Osteocyte (in vitro differentiated cells): ENCODE data around the gene IGFBP1. TPM values are rescaled to one million over a fixed set of nuclear protein-coding genes. Genes with fewer than 3 reads are reported as not detected.

ENCODE experiments used
- DNase-seq: peaks from one replicate; pipeline ENCODE4 v3.0.0; 2021; ENCODE audit warnings: mixed read lengths; ENCODE audit not compliant: unreplicated experiment; ENCODE audit errors: extremely low spot score
- H3K27ac Mint-ChIP-seq: one replicate; pipeline ENCODE4 v1.8.0; 2021; ENCODE audit warnings: mild to moderate bottlenecking, mixed read lengths; ENCODE audit not compliant: unreplicated experiment
- H3K27me3 Mint-ChIP-seq: one replicate; pipeline ENCODE4 v1.8.0; 2021; ENCODE audit warnings: mixed read lengths; ENCODE audit not compliant: unreplicated experiment
- H3K36me3 Mint-ChIP-seq: one replicate; pipeline ENCODE4 v1.8.0; 2021; ENCODE audit warnings: mixed read lengths; ENCODE audit not compliant: unreplicated experiment
- H3K4me1 Mint-ChIP-seq: one replicate; pipeline ENCODE4 v1.8.0; 2021; ENCODE audit warnings: mixed read lengths; ENCODE audit not compliant: unreplicated experiment
- H3K4me3 Mint-ChIP-seq: one replicate; pipeline ENCODE4 v1.8.0; 2021; ENCODE audit warnings: mild to moderate bottlenecking, moderate library complexity, mixed read lengths; ENCODE audit not compliant: unreplicated experiment
- H3K9me3 Mint-ChIP-seq: one replicate; pipeline ENCODE4 v1.8.0; 2021; ENCODE audit warnings: mixed read lengths; ENCODE audit not compliant: unreplicated experiment
- total RNA-seq: library from RNA; stranded (reverse); gene quantifications from 2 replicates; pipeline ENCODE4 v1.2.1, GENCODE V29; 2021
- TF ChIP-seq, protein P1 (sequence below): fragments of 200-600 bp; sonication (generic); IDR thresholded peaks from 2 replicates; pipeline ENCODE4 v1.5.0; 2021; ENCODE audit warnings: antibody characterized with exemption, mild to moderate bottlenecking, moderate library complexity

IGFBP1 gene
- total RNA-seq, 1 donor from 2014 or later, result 2.4 TPM

GRCh38 chr7:45890125-45890901 lies 2.0 kb downstream of the IGFBP1 start:
- Mint-ChIP-seq H3K4me3 (no peak overlapping the region), H3K27ac (no peak overlapping the region), H3K27me3 (no peaks in the 10 kb centered on the region), H3K36me3 (no peaks in the 10 kb centered on the region), H3K4me1 (peaks cover 49% of the 10 kb centered on the region), H3K9me3 (no peaks in the 10 kb centered on the region)
- no peak for DNase-seq
- TF ChIP-seq, protein P1, sequence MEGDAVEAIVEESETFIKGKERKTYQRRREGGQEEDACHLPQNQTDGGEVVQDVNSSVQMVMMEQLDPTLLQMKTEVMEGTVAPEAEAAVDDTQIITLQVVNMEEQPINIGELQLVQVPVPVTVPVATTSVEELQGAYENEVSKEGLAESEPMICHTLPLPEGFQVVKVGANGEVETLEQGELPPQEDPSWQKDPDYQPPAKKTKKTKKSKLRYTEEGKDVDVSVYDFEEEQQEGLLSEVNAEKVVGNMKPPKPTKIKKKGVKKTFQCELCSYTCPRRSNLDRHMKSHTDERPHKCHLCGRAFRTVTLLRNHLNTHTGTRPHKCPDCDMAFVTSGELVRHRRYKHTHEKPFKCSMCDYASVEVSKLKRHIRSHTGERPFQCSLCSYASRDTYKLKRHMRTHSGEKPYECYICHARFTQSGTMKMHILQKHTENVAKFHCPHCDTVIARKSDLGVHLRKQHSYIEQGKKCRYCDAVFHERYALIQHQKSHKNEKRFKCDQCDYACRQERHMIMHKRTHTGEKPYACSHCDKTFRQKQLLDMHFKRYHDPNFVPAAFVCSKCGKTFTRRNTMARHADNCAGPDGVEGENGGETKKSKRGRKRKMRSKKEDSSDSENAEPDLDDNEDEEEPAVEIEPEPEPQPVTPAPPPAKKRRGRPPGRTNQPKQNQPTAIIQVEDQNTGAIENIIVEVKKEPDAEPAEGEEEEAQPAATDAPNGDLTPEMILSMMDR, result no peak

GRCh38 chr7:45890902-45891461 lies 2.7 kb downstream of the IGFBP1 start:
- no peaks in the 10 kb centered on the region for H3K36me3 Mint-ChIP-seq
- peaks cover 42% of the 10 kb centered on the region for H3K4me1 Mint-ChIP-seq
- H3K27ac Mint-ChIP-seq, result no peak overlapping the region
- no peaks in the 10 kb centered on the region for H3K27me3 Mint-ChIP-seq
- TF ChIP-seq, protein P1, result peak; percentile 72
- DNase-seq, result no peak
- no peak overlapping the region for H3K4me3 Mint-ChIP-seq
- no peaks in the 10 kb centered on the region for H3K9me3 Mint-ChIP-seq

DNA sequence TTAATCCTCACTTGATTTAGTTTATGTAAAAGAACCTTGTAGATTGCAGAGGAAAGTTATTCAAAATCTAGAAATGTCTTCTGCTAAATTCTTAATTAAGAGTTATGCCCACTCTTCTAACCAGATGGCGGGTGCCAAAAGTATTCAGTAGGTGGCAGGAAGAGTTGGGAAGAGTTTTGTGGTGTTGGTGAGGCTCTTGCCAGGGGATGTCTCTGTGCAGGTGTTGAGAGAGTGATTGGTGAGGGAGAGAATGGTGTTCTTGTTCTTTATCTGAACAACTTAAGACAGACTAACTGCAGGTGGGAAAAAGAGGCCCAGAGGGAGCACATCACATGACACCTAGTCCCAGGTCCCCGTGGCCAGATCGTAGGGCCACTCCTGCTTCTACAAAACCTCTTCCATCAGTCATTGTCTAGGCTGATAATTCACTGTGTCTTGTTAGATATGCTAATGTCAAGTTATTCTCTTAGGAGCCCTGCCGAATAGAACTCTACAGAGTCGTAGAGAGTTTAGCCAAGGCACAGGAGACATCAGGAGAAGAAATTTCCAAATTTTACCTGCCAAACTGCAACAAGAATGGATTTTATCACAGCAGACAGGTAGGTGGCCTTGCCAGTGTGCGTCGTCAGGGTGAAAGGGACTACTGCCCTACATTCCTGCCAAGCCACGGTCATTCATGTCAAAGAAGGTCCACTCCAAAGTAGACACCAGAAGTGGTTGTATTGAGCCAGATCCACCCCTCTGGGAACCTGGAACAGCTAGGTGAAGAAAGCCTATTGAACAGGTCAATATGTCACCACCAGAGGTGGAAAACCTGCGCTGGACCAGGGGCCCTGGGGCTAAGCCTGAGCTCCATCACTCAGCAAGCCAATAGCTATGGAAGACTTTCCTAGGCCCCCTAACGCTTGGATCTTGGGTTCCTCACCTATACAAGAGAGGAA lies 3.4 kb downstream of the IGFBP1 start:
- no peaks in the 10 kb centered on the region for H3K27me3 Mint-ChIP-seq
- TF ChIP-seq, protein P1, result no peak
- no peaks in the 10 kb centered on the region for H3K9me3 Mint-ChIP-seq
- H3K36me3 Mint-ChIP-seq, result no peaks in the 10 kb centered on the region
- H3K4me3 Mint-ChIP-seq, result no peak overlapping the region
- H3K27ac Mint-ChIP-seq, result no peak overlapping the region
- H3K4me1 Mint-ChIP-seq, result peaks cover 36% of the 10 kb centered on the region
- DNase-seq, result no peak

DNA sequence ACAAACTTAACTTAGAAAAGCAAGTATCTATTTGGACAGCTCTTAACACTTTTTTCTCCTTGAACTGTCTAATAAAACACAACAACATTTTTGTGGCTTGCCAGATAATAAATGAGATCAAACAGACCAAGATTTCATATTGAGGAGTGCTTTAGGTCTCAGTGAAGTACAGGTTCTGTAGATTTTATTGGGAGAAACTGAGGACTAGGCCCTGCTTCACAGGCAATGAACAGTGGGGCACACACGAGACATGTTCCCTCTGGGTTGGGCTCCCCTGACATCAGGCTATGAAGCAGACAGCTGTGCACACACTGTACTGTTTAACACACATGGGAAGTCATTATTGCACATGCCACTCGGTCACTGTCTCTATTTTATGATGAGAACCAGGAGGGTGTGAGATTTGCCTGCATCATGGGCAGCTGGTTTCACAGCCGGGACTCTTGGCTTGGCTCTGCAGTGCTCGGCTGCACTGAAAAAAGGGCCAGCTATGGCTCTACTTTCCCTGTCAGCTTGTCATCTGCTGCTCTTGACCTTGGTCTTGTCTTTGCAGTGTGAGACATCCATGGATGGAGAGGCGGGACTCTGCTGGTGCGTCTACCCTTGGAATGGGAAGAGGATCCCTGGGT lies 4.2 kb downstream of the IGFBP1 start:
- no peak overlapping the region for H3K4me3 Mint-ChIP-seq
- no peaks in the 10 kb centered on the region for H3K9me3 Mint-ChIP-seq
- H3K27ac Mint-ChIP-seq, result no peak overlapping the region
- no peaks in the 10 kb centered on the region for H3K36me3 Mint-ChIP-seq
- DNase-seq, result no peak
- H3K27me3 Mint-ChIP-seq, result no peaks in the 10 kb centered on the region
- H3K4me1 Mint-ChIP-seq, result peaks cover 31% of the 10 kb centered on the region
- TF ChIP-seq, protein P1, result no peak
